Measurements from ENCODE around the gene EML4.
"Not testable (repeated sequence)": the region's sequence is repeated elsewhere in the genome, so short reads cannot be mapped to it uniquely, and the experiment has no call there.

EML4 gene

DNA sequence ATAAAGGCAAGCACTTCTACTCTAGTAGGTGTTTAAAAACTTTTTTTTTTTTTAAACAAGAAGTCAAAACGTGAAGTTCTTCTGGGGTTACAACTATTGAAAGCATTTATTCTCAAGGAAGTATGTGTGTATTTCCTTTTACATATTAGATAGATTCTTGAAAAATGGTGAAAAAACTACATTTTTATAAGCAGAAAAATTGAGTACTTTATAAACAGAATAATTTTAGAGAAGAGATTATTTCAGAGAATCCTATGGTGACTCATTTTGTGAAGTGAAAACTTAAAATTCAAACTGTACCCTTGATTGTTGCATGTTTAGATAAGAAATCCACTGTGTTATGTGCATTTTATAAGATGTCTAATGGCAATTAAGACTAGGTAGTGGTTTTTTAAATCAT, 2.9 kb downstream of the EML4 start:
- no peak for DNase-seq

DNA sequence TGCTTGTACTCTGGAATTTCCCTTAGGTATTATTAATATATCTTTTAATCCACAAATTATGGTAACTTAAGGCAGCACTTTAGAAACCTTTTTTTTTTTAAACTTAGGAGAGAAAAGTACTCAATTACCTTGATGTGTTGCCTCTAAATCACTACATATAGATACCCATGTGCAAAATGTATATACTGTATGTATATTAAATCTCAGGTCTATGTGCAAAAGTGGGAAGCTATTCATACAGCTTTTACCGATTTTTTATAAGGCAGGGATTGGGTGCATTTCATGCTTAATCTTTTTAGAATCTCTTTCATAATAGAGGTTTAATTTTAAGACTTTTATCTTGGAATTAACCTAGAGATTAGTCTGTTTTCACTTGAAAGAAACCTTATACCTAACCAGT, 3.4 kb downstream of the EML4 start:
- DNase-seq: no peak

DNA sequence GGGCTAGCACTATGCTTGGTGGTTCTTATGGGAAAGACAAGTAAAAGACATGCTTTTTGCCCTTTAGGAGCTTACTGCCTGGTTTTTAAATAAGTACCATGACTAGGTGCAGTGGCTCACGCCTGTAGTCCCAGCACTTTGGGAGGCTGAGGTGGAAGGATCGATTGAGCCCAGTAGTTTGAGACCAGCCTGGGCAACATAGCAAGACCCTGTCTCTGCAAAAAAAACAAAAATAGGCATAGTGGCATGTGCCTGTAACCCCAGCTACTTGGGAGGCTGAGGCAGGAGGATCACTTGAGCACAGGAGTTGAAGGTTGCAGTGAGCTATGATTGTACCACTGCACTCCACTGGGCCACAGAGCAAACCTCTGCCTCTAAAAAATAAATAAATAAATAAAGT, 4.3 kb downstream of the EML4 start:
- DNase-seq: not testable (repeated sequence)

DNA sequence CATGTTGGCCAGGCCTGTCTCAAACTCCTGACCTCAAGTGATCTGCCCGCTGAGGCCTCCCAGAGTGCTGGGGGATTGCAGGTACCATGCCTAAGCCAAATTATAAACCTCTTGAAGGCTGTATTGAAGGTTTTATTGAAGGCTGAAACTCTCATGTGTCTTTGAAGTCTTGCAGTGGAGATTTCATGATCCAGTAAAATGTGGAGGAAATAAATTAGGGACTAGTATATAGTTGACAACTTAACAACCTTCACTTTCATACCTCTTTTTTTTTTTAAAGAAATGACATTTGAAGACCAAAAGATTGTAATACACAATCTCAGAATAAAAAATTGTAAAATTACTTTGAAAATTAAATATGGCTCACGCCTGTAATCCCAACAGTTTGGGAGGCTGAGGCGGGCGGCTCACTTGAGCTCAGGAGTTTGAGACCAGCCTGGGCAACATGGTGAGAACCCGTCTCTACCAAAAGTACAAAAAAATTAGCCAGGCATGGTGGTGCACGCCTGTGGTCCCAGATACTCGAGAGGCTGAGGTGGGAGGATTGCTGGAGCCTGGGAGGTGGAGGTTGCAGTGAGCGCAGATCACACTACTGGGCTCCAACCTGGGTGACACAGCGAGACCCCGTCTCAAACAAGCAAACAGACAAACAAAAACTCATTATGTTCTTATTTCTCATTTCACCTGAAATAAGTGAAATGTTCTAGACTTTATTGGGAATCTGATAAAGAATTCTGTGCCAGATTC, 8.0 kb downstream of the EML4 start:
- DNase-seq: no peak

DNA sequence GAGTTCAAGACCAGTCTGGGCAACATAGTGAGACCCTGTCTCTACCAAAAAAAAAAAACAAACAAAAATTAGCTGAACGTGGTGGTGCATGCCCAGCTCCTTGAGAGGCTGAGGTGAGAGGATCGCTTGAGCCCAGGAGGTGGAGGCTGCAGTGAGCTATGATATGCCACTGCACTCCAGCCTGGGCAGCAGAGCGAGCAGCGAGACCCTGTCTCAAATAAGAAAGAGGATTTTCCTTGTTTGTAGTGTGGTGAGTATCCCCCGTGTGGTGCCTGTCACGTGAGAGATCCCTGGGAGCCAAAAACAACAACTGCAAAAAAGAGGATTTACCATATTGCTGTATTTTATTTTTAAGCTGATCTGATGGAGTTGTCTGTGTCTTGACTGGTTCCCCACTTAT, 9.2 kb downstream of the EML4 start:
- DNase-seq: no peak

DNA sequence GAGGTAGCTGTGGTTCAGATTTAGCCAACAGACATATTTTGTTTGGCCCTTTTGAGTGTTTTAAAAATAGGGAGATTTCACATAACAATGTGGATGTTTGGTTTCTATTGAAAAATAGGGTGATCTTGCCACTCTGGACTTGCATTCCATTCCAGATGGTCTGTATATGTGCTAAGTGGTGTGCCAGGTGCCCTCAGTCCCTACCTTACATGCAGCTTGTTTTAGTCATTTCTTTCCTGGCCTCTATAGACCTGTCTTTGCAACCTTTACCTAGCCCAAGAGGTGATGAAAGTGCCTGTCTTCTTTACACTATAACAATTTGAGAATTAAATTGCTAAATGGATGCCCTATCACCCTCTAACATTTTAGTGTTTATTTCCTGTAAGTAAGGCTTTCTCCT, 11.1 kb downstream of the EML4 start:
- DNase-seq: no peak

DNA sequence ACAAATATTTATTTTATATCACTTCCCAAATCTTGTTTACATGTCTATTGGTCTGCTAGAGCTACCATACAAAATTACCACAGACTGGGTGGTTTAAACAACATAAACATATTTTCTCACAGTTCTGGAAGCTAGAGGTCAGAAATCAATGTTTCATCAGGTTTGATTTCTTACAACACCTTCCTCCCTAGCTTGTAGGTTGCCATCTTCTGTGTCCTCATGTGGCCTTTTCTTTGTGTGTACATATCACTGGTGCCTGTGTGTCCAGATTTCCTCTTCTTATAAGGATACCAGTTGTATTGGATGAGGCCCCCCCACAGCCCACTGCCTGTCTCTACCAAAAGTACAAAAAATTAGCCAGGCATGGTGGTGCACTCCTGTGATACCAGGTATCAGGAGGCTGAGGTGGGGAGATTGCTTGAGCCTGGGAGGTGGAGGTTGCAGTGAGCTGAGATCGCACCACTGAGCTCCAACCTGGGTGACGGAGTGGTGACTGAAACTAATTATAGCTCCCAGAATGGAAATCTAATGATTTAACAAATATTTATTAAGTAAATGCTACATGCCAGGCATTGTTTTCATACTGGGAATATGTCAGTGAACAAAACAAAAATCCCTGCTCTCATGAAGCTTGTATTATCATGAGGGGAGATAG, 13.6 kb downstream of the EML4 start:
- DNase-seq: no peak

DNA sequence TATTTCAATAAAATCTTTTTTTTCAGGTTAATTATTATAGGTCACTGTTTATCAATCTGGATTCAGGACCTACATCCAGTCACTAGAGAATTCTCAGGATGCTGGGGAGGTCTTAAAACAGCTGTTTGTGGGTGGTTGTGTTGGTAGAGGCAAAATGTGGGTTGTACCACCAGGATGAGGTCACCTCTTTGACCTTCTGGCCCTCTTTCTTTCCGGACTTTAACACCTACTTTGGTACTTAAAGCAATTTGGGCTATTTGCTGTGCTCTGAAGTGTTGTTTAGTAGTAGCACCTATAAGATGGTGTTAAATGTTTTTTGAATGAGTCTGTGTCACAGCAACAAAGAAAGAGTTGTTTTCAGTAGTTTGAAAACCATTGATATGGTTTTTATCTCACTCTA, 14.6 kb downstream of the EML4 start:
- no peak for DNase-seq

GRCh38 chr2:42184346-42184745, 15.2 kb downstream of the EML4 start:
- no peak for DNase-seq

GRCh38 chr2:42185220-42185921, 16.2 kb downstream of the EML4 start:
- no peak for DNase-seq

- no peak for DNase-seq
Measured at GRCh38 chr2:42186366-42186765, 17.2 kb downstream of the EML4 start.

DNA sequence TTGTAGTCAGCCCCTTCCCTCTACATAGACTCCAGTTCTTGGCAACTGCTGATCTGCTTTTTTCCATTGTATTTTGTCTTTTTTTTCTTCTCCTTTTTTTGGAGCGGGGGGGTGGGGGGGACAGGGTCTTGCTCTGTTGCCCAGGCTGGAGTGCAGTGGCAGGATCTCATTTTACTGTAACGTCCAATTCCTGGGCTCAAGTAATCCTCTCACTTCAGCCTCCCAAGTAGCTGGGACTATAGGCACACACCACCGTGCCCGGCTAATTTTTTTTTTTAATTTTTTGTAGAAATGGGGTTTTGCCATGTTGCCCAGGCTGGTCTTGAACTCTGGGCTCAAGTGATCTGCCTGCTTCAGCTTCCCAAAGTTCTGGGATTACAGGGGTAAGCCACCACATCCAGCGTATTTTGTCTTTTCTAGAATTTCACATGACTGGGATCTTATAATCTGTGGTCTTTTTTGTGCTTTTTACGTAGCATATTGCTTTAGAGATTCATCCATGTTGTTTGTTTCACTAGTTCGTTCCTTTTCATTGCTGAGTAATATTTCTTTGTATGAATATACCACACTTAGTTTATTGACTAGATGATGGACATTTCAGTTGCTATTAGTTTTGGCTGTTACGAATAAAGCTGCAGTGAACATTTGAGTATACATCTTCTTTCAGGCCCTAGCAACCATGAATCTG, 17.9 kb downstream of the EML4 start:
- DNase-seq: no peak

DNA sequence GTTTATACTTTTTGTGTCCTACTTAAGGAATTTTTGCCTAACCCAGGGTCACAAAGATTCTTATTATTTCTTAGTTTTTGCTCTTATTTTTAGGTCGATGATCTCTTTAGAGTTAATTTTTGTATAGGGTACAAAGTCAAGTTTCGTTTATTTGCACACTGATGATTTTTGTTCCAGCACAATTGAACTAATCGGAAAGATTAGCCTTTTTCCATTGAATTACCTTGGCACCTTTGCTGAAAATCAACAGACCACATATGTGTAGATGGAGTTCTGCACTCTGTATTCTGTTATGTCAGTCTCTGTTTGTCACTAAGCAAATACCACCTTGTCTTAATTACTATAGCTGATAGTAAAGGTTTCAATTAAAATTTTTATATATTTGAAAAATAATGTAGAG, 18.7 kb downstream of the EML4 start:
- DNase-seq: no peak

GRCh38 chr2:42189235-42189566, 20.0 kb downstream of the EML4 start:
- DNase-seq: no peak

- no peak for DNase-seq
Measured at GRCh38 chr2:42190191-42190590, 21.0 kb downstream of the EML4 start.

- no peak for DNase-seq
Measured at GRCh38 chr2:42191285-42192009, 22.3 kb downstream of the EML4 start.

- DNase-seq: no peak
Measured at GRCh38 chr2:42192010-42192373, 22.8 kb downstream of the EML4 start.

DNA sequence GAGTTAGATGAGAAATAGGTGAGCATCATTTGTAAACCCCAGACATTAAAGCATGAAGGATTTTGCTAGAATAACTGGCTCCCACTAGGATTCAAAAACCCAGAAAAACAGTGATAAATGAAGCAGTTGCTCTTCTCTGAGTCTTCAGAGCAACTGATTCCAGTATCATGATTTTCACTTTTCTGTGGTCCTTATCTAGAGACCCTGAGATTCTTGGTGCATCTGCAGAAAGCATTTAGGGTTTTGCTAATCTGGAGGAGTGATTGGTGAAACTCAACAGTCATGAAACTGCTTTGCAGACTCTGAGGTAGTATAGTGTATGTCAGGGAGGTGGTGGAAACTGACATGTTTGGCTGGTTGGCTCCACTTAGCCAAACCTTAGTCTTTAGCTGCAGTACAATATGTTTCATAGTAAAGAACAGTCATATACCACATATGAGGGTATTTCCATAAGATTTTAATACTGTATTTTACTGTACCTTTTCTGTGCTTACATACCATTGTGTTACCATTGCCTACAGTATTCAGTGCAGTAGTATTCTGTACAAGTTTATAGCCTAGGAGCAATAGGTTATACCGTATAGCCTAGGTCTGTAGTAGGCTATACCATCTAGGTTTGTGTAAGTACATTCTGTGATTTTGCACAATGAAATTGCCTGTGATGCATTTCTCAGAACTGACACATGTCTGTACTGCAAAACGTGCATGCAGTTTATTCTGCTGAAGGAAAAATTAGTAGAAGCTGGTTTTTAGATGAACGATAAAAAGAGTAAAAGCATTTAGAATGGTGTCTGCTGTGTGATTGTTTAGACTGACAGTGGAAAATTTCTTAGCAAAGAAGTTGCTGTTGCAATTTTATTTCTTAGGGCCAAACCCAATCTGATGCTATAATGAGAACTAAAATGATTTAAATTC, 23.8 kb downstream of the EML4 start:
- DNase-seq: no peak

DNA sequence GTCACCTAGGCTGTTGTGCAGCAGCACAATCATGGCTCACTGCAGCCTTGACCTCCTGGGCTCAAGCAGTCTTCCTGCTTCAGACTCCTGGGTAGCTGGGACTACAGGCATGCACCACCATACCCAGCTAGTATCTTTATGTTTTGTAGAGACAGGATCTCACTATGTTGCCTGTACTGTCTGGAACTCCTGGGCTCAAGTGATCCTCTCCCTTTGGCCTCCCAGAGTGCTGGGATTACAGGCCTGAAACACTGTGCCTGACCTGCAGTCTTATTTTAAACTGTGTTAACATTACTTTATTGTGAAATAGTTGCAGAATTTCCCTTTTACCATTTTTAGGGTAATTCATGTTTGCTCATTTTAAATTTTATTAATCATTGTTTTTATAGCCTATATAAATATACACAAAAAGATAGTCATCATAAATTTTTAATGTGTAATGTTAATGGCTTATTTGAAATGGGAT, 24.6 kb downstream of the EML4 start:
- no peak for DNase-seq

DNA sequence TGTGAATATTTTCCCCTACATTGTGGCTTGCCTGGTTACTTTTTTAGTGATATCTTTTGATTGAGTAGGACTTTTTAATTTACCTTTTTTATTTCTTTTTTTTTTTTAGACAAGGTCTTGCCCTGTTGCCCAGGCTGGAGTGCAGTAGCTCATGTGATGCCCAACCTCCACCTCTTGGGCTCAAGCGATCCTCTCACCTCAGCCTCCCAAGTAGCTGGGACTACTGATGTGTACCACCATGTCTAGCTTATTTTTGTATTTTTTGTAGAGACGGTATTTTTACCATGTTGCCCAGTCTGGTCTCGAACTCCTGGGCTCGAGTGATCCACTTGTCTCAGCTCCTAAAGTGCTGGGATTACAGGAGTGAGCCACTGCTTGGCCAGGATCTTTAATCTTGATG, 25.3 kb downstream of the EML4 start:
- DNase-seq: no peak

DNA sequence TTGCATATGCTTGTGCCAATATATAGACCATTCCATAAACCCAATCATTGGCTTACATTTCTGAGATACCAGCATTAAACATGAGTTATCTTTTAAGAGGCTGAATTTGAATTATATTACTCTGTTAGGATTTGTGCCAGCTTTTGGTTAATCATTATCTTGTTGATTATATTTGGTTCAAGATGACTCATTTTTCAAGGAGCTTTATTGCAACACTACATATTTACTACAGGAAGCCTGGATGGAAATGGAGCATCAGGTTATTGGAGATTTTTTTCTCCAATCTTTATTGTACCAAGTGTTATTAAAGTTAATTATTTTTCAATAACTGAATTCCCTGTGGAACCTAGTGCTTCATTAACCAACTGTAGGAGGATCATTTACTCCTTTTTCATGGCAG, 26.4 kb downstream of the EML4 start:
- DNase-seq: no peak

- no peak for DNase-seq
Measured at GRCh38 chr2:42196070-42196402, 26.9 kb downstream of the EML4 start.

Measured in NCI-H2081 treated with DMSO at 0.1 percent for 48 hours (cell line).